ENCODE data around the gene SH3GL1. TPM values are rescaled to one million over a fixed set of nuclear protein-coding genes. Genes with fewer than 3 reads are reported as not detected.

Gene SH3GL1
- polyA plus RNA-seq, 1 experiment: 40.2 TPM

GRCh38 chr19:4347521-4347920 lies 52.8 kb downstream of the SH3GL1 start:
- no peak overlapping the region for H3K4me3 ChIP-seq (ENCODE audit: low read depth, low read length)
- ChIA-PET POLR2A (interaction anchor here (0.6 kb wide), 1 partner anchor 84 kb away, joined by 7 read pairs; no protein-coding TSS in a partner anchor), CTCF (interaction anchor here (0.6 to 1.2 kb wide), 3 partner anchors 63 to 177 kb away, joined by 3 to 4 read pairs (median 3); no protein-coding TSS in a partner anchor)
- DNase-seq (ENCODE audit: low read depth, low spot score): no peak
- no peaks in the 10 kb centered on the region for H3K27me3 ChIP-seq (ENCODE audit: control insufficient read depth, insufficient read depth, low read length)
- TF ChIP-seq CTCF (IDR thresholded peaks at IDR 0.05; ENCODE audit: low read depth, low read length): no peak
- H3K27ac ChIP-seq (ENCODE audit: low read depth, low read length): no peak overlapping the region
- no peaks in the 10 kb centered on the region; the same call in 1 of the 2 replicates for H3K9me3 ChIP-seq (ENCODE audit: control insufficient read depth, insufficient read depth, low read length)

GRCh38 chr19:4346020-4346383 lies 54.3 kb downstream of the SH3GL1 start:
- ChIA-PET CTCF (interaction anchor here (0.7 kb wide), 1 partner anchor 54 kb away, joined by 3 read pairs; the partner anchor contains the start of gene SH3GL1), POLR2A (no interaction called here)
- H3K9me3 ChIP-seq (ENCODE audit: control insufficient read depth, insufficient read depth, low read length): no peaks in the 10 kb centered on the region; the same call in 1 of the 2 replicates
- no peaks in the 10 kb centered on the region for H3K27me3 ChIP-seq (ENCODE audit: control insufficient read depth, insufficient read depth, low read length)
- no peak overlapping the region for H3K4me3 ChIP-seq (ENCODE audit: low read depth, low read length)
- no peak for TF ChIP-seq CTCF (IDR thresholded peaks at IDR 0.05; ENCODE audit: low read depth, low read length)
- H3K27ac ChIP-seq (ENCODE audit: low read depth, low read length): no peak overlapping the region
- DNase-seq (ENCODE audit: low read depth, low spot score): no peak

GRCh38 chr19:4345342-4346019 lies 54.9 kb downstream of the SH3GL1 start:
- CTCF ChIA-PET: interaction anchor here (0.7 kb wide), 1 partner anchor 55 kb away, joined by 3 read pairs; the partner anchor contains the start of gene SH3GL1

GRCh38 chr19:4343370-4344307 lies 56.7 kb downstream of the SH3GL1 start, which contains the start of gene MPND:
Gene MPND, plus strand, starts transcription at chr19:4343562. Its CDS starts 32 bp downstream, at chr19:4343594.
- no peaks in the 10 kb centered on the region for H3K27me3 ChIP-seq (ENCODE audit: control insufficient read depth, insufficient read depth, low read length)
- ChIA-PET CTCF (interaction anchor here (1.0 to 2.7 kb wide), 5 partner anchors 9 to 77 kb away, joined by 4 to 54 read pairs (median 5); partner anchors contain the start of gene SH3GL1), POLR2A (interaction anchor here (0.6 to 1.8 kb wide), 12 partner anchors 9 to 844 kb away, joined by 3 to 13 read pairs (median 4); partner anchors contain the start of gene HDGFL2)
- DNase-seq (ENCODE audit: low read depth, low spot score): peak; percentile 24
- peak within 1 kb of the TSS; percentile 72 for H3K4me3 ChIP-seq (ENCODE audit: low read depth, low read length)
- no peak for TF ChIP-seq CTCF (IDR thresholded peaks at IDR 0.05; ENCODE audit: low read depth, low read length)
- H3K9me3 ChIP-seq (ENCODE audit: control insufficient read depth, insufficient read depth, low read length): no peaks in the 10 kb centered on the region; the same call in 1 of the 2 replicates
- peak within 1 kb of the TSS; percentile 83 for H3K27ac ChIP-seq (ENCODE audit: low read depth, low read length)

More at GRCh38 chr19:4345342-4346019, 54.9 kb downstream of the SH3GL1 start:
- no peaks in the 10 kb centered on the region for H3K27me3 ChIP-seq (ENCODE audit: control insufficient read depth, insufficient read depth, low read length)
- no peak overlapping the region for H3K4me3 ChIP-seq (ENCODE audit: low read depth, low read length)
- TF ChIP-seq CTCF (IDR thresholded peaks at IDR 0.05; ENCODE audit: low read depth, low read length): no peak
- POLR2A ChIA-PET: no interaction called here
- no peaks in the 10 kb centered on the region; the same call in 1 of the 2 replicates for H3K9me3 ChIP-seq (ENCODE audit: control insufficient read depth, insufficient read depth, low read length)
- H3K27ac ChIP-seq (ENCODE audit: low read depth, low read length): no peak overlapping the region
- DNase-seq (ENCODE audit: low read depth, low spot score): no peak

All from AG04450 (cell line).